CD4-positive, CD25-positive, alpha-beta regulatory T cell (primary cell): Measurements from ENCODE around the gene DOCK11. TPM values are rescaled to one million over a fixed set of nuclear protein-coding genes. Genes with fewer than 3 reads are reported as not detected.

Source experiments
- ATAC-seq, 2 donors: fragments of 150-1000 bp; cut with Tn5 transposase; one replicate each; pipeline ENCODE4 v1.10.0; 2021; ENCODE audit warnings: low read depth in 2 of 2, moderate number of reproducible peaks in 2 of 2, moderate library complexity in 1 of 2
- DNase-seq, 3 donors: peaks; one replicate each; pipeline versions ENCODE4 v3.0.0 to v3.0.0-alpha.2; 2012 to 2022; ENCODE audit warnings: mixed read lengths in 1 of 3
- H3K27ac ChIP-seq: one replicate; pipeline ENCODE4 v1.7.0; 2013; ENCODE audit warnings: mild to moderate bottlenecking, low read length; ENCODE audit not compliant: insufficient read depth, poor library complexity, severe bottlenecking
- H3K27me3 ChIP-seq: one replicate; pipeline ENCODE4 v1.7.0; 2013; ENCODE audit warnings: low read length; ENCODE audit not compliant: control insufficient read depth, insufficient read depth
- H3K36me3 ChIP-seq: one replicate; pipeline ENCODE4 v1.7.0; 2013; ENCODE audit warnings: mild to moderate bottlenecking, low read length, moderate library complexity; ENCODE audit not compliant: control insufficient read depth, insufficient read depth
- H3K4me1 ChIP-seq: 2 replicates; pipeline ENCODE4 v1.7.0; 2013; ENCODE audit warnings: mild to moderate bottlenecking, low read length; ENCODE audit not compliant: insufficient read depth, control insufficient read depth, poor library complexity, severe bottlenecking
- H3K4me3 ChIP-seq: one replicate; pipeline ENCODE4 v1.7.0; 2013; ENCODE audit warnings: low read depth, mild to moderate bottlenecking, low read length, moderate library complexity
- H3K9me3 ChIP-seq, 2 experiments: 1 replicate in 1 of 2; 2 replicates in 1 of 2; pipeline ENCODE4 v1.7.0; 2013; ENCODE audit warnings: low read length in 2 of 2, mild to moderate bottlenecking in 1 of 2, moderate library complexity in 1 of 2; ENCODE audit not compliant: control insufficient read depth in 2 of 2
- H3K27ac Mint-ChIP-seq, 3 donors: one replicate each; pipeline ENCODE4 v1.8.0; 2020 to 2022; ENCODE audit warnings: mild to moderate bottlenecking in 3 of 3, mixed read lengths in 3 of 3, moderate library complexity in 2 of 3
- H3K27me3 Mint-ChIP-seq: one replicate; pipeline ENCODE4 v1.8.0; 2022; ENCODE audit warnings: mild to moderate bottlenecking, mixed read lengths
- H3K36me3 Mint-ChIP-seq: one replicate; pipeline ENCODE4 v1.8.0; 2020; ENCODE audit warnings: mixed read lengths
- H3K4me1 Mint-ChIP-seq, 4 donors: one replicate each; pipeline ENCODE4 v1.8.0; 2020 to 2022; ENCODE audit warnings: mixed read lengths in 4 of 4, mild to moderate bottlenecking in 1 of 4
- H3K4me3 Mint-ChIP-seq, 4 donors: one replicate each; pipeline ENCODE4 v1.8.0; 2020 to 2022; ENCODE audit warnings: mild to moderate bottlenecking in 4 of 4, mixed read lengths in 4 of 4, moderate library complexity in 3 of 4
- H3K9me3 Mint-ChIP-seq, 7 donors: one replicate each; pipeline ENCODE4 v1.8.0; 2020 to 2022; ENCODE audit warnings: mixed read lengths in 7 of 7, mild to moderate bottlenecking in 3 of 7, moderate library complexity in 2 of 7
- polyA plus RNA-seq, 4 donors: library from polyadenylated mRNA; unstranded; fragments of 300-500 nt; fragmentation: Illumina TruSeq; gene quantifications; one replicate each; pipeline ENCODE4 v1.2.3, GENCODE V29; 2021
- total RNA-seq: library from RNA; stranded (reverse); gene quantifications from one replicate; pipeline ENCODE4 v1.2.3, GENCODE V29; 2022

The DOCK11 gene
- total and polyA plus RNA-seq, 5 donors from 2014 or later: 26.5 to 126 (median 35.2) TPM

DNA sequence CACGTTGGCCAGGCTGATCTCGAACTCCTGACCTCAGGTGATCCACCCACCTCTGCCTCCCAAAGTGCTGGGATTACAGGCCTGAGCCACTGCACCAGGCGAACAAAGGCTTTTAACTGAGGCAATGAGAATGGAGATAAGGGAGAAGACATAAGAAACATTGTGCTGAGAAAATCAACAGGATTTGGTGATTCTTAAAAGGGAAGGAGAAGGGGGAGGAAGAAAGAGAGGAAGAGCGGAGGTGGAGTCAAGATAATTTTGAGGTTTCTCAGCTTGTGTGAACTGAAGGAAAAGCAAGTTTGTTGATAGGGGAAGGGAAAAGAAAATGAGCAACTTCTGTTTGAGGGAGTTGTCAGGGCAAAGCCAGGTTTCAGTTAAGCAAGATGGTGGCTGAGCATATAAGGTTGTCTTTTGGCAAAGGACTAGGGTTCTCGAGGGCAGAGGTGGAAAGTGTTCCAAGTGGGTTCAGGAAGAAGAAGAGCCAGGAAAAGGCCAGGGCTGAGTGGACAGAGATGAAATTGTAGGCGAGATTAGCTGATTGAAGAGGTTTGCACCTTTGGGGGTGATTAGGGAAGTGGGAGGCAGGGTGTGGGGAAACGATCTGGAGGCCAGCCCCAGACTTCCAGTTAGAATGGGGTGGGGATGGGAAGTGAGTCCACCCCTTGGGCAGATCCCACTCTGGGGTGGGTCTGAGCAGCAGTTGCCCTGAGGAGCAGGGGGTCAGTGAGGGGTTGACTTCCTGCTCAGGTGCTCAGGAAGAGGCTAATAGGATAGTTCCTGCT lies 7.8 kb downstream of the DOCK11 start:
- H3K4me1 ChIP-seq: peaks cover 63% of the 10 kb centered on the region
- H3K4me3 ChIP-seq: peak overlapping the region; percentile 47
- peak in 1 of 3 donors; percentile 35 for DNase-seq
- H3K9me3 ChIP-seq: no peaks in the 10 kb centered on the region
- Mint-ChIP-seq H3K4me3 (peak overlapping the region; percentile 56 to 83 (median 74)), H3K27ac (peak overlapping the region; percentile 87 to 95 (median 92)), H3K36me3 (no peaks in the 10 kb centered on the region), H3K27me3 (no peaks in the 10 kb centered on the region), H3K4me1 (peaks cover 21 to 76% (median 44%) of the 10 kb centered on the region in 4 donors), H3K9me3 (no peaks in the 10 kb centered on the region)
- peaks cover 11% of the 10 kb centered on the region for H3K36me3 ChIP-seq
- ATAC-seq: no peak
- peak overlapping the region; percentile 72 for H3K27ac ChIP-seq
- no peaks in the 10 kb centered on the region for H3K27me3 ChIP-seq

DNA sequence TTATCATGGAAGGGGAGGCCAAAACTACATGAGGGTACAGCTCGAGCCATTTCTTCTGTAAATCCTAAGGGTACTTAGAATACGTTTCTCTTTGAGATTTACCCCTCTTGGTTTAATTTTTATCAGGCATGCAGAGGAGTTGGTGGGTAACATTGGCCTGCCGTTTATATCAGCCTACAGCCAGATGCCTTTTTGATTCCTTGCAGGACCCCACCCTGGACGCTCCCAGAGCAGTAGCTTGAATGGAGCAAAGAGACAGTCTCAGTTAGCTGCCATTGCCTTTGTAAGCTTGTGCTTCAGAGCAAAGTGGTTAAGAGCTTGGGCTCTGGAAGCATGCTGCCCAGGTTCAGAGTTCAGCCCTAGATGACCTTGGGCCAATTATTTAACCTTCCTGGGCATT lies 9.0 kb downstream of the DOCK11 start:
- peak overlapping the region in 2 of 3 donors; percentile 32 to 92 for H3K27ac Mint-ChIP-seq
- ATAC-seq (no peak), DNase-seq (no peak)
- peaks cover 13 to 78% (median 45%) of the 10 kb centered on the region in 4 donors for H3K4me1 Mint-ChIP-seq
- H3K4me3 ChIP-seq: peak overlapping the region; percentile 41
- H3K27me3 ChIP-seq: no peaks in the 10 kb centered on the region
- H3K9me3 ChIP-seq: no peaks in the 10 kb centered on the region
- H3K36me3 ChIP-seq: peaks cover 8% of the 10 kb centered on the region
- peak overlapping the region in 3 of 4 donors; percentile 36 to 83 (median 72) for H3K4me3 Mint-ChIP-seq
- H3K9me3 Mint-ChIP-seq: no peaks in the 10 kb centered on the region
- H3K36me3 Mint-ChIP-seq: peaks cover under 1% of the 10 kb centered on the region
- peak overlapping the region; percentile 19 for H3K27ac ChIP-seq
- peaks cover 54% of the 10 kb centered on the region for H3K4me1 ChIP-seq
- H3K27me3 Mint-ChIP-seq: no peaks in the 10 kb centered on the region

DNA sequence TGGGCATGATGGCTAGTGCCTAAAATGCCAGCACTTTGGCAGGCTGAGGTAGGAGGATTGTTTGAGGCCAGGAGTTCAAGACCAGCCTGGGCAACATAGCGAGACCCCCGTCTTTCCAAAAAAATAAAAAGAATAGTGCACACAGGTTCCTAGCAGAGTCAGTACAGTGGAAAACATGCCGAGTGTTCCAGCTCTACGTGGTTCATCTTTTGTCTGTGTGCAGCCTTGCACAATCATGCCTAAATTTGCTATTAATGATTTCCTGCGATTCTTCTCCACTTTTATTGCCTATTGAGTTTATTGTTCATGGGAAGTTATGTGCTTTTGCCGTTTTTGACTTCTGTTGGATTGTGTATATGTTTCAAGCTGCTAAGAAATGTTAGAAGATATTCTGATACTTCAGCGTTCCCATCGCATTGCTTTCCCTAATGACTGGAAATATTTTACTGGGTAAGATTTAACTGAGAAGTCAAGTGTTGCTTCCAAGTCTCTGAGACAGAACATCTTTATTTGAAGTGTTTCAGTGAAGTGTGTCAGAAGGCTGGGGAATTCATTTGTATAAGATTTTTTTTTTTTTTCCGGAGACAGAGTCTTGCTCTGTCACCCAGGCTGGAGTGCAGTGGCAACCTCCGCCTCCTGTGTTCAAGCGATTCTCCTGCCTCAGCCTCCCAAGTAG lies 11.3 kb downstream of the DOCK11 start:
- Histone ChIP-seq H3K27me3 (no peaks in the 10 kb centered on the region), H3K4me1 (peaks cover 48% of the 10 kb centered on the region), H3K9me3 (no peaks in the 10 kb centered on the region), H3K36me3 (peaks cover 6% of the 10 kb centered on the region), H3K4me3 (no peak overlapping the region), H3K27ac (no peak overlapping the region)
- Mint-ChIP-seq H3K36me3 (peaks cover 6% of the 10 kb centered on the region), H3K4me3 (peak overlapping the region in 3 of 4 donors; percentile 35 to 49 (median 37)), H3K9me3 (no peaks in the 10 kb centered on the region), H3K27me3 (no peaks in the 10 kb centered on the region), H3K27ac (peak overlapping the region; percentile 8 to 76 (median 71)), H3K4me1 (peaks cover 13 to 90% (median 58%) of the 10 kb centered on the region in 4 donors)
- DNase-seq (no peak), ATAC-seq (no peak)

DNA sequence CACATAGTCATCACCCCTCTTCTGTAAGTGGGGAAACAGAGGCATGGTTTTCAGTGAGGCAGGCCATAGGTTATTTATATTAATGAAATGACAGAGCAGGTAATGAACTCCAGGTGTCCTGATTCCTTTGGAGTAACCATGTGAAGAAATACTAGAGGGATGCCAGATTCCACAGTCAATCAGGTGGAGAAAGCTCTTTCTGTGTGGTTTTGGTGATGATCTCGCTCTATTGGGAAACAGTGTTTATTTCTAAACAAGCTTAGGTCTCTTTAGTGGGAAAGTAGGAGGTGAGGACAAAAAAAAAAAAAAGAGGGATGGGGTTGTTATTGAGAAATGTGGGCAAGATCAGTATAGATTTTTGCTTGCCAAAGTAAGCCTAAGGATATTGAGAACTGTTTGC lies 12.2 kb downstream of the DOCK11 start:
- Mint-ChIP-seq H3K27ac (peak overlapping the region; percentile 8 to 76 (median 66)), H3K4me3 (peak overlapping the region in 2 of 4 donors; percentile 17 to 19), H3K4me1 (peaks cover 11 to 90% (median 52%) of the 10 kb centered on the region in 4 donors), H3K36me3 (peaks cover 6% of the 10 kb centered on the region), H3K9me3 (no peaks in the 10 kb centered on the region), H3K27me3 (no peaks in the 10 kb centered on the region)
- Histone ChIP-seq H3K4me1 (peaks cover 44% of the 10 kb centered on the region), H3K27me3 (no peaks in the 10 kb centered on the region), H3K27ac (peak overlapping the region; percentile 23), H3K36me3 (peaks cover 6% of the 10 kb centered on the region), H3K4me3 (peak overlapping the region; percentile 26), H3K9me3 (no peaks in the 10 kb centered on the region)
- ATAC-seq (no peak), DNase-seq (no peak)

DNA sequence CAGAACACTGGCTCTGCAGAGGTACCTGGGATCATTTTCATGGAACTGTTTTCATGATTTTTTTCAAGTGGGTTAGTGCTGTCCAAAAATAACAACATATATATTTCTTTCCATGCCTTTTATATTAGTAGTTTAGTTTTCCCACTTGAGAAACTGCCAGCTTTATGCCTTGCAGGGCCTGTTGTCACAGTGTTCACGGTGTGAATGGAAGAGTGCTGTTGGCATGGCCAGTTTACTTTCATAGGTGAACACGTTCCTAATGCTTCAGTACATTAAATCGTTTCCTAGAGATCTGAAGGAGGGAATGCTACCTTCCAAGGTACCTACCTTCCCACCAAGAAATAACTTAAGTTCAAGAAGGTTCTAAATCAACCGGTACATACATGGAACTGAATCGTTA lies 12.6 kb downstream of the DOCK11 start:
- H3K36me3 ChIP-seq: peaks cover 6% of the 10 kb centered on the region
- DNase-seq (no peak), ATAC-seq (no peak)
- peaks cover 42% of the 10 kb centered on the region for H3K4me1 ChIP-seq
- Mint-ChIP-seq H3K4me1 (peaks cover 10 to 91% (median 50%) of the 10 kb centered on the region in 4 donors), H3K9me3 (no peaks in the 10 kb centered on the region), H3K27ac (peak overlapping the region in 2 of 3 donors; percentile 68 to 76), H3K36me3 (peaks cover 9% of the 10 kb centered on the region), H3K4me3 (peak overlapping the region in 1 of 4 donors; percentile 17), H3K27me3 (no peaks in the 10 kb centered on the region)
- no peaks in the 10 kb centered on the region for H3K9me3 ChIP-seq
- no peaks in the 10 kb centered on the region for H3K27me3 ChIP-seq
- no peak overlapping the region for H3K27ac ChIP-seq
- H3K4me3 ChIP-seq: peak overlapping the region; percentile 26

DNA sequence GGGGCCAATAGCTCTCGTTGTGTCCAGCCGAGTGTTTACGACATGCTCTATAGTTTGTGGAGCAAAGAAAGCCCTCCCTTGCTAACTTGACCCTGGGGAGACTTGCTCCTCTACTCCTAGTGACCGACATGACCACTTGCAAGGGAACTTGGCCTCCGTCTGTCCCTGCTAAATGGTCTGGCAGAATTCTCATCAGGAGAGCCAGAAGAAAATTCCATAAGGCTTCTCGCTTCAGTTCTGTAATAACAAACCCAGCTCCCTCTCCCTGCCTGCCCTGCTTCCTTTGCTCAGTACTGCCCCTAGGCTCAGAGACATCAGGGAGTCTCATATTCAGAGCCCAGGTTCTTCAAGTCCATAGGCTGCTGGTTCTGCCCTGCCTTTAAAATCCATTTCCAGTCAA lies 13.0 kb downstream of the DOCK11 start:
- H3K9me3 Mint-ChIP-seq: no peaks in the 10 kb centered on the region
- peaks cover 39% of the 10 kb centered on the region for H3K4me1 ChIP-seq
- no peak for ATAC-seq
- H3K4me1 Mint-ChIP-seq: peaks cover 6 to 91% (median 48%) of the 10 kb centered on the region in 4 donors
- H3K36me3 ChIP-seq: peaks cover 6% of the 10 kb centered on the region
- DNase-seq: no peak
- H3K9me3 ChIP-seq: no peaks in the 10 kb centered on the region
- H3K4me3 Mint-ChIP-seq: no peak overlapping the region
- peaks cover 9% of the 10 kb centered on the region for H3K36me3 Mint-ChIP-seq
- no peaks in the 10 kb centered on the region for H3K27me3 Mint-ChIP-seq
- H3K27me3 ChIP-seq: no peaks in the 10 kb centered on the region
- peak overlapping the region; percentile 41 for H3K27ac ChIP-seq
- no peak overlapping the region for H3K4me3 ChIP-seq
- peak overlapping the region; percentile 38 to 72 (median 68) for H3K27ac Mint-ChIP-seq

DNA sequence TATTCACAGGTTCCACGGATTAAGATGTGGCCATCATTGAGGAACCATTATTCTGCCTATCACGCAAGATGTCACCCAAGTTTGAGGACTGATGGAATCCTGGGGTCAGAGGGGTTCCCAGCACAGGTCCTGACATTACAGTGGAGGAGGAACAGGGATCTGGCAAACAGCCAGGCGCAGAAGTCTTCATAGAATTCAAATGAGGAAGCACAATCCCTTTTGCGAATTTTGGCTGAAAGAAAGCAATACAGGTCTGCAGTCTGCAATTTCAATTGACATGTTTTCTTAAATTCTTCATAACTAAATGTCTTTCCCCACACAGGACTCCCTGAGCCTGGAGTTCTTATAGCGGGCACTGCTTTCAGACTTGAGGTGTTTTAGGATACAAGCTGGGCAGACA lies 14.5 kb downstream of the DOCK11 start:
- Histone ChIP-seq H3K27me3 (no peaks in the 10 kb centered on the region), H3K4me3 (no peak overlapping the region), H3K36me3 (peaks cover 15% of the 10 kb centered on the region), H3K4me1 (peaks cover 38% of the 10 kb centered on the region), H3K27ac (no peak overlapping the region), H3K9me3 (no peaks in the 10 kb centered on the region)
- Mint-ChIP-seq H3K27ac (peak overlapping the region; percentile 62 to 69 (median 66)), H3K9me3 (no peaks in the 10 kb centered on the region), H3K36me3 (peaks cover 22% of the 10 kb centered on the region), H3K27me3 (no peaks in the 10 kb centered on the region), H3K4me3 (peak overlapping the region in 2 of 4 donors; percentile 28 to 50), H3K4me1 (peaks cover 6 to 92% (median 49%) of the 10 kb centered on the region in 4 donors)
- DNase-seq (no peak), ATAC-seq (no peak)
